OCI-LY1 (cell line): ENCODE data around the gene DCBLD2.

Experiments
- H2AFZ ChIP-seq: fragments of 200-600 bp; sonication (generic), shearing (Covaris generic); 2 replicates; pipeline ENCODE4 v1.6.0; 2014; ENCODE audit warnings: antibody characterized with exemption, mild to moderate bottlenecking, low read length
- H3F3A ChIP-seq: fragments of 200-600 bp; sonication (generic), shearing (Covaris generic); 2 replicates; pipeline ENCODE4 v1.6.0; 2014; ENCODE audit warnings: mild to moderate bottlenecking, antibody characterized with exemption, low read length, moderate library complexity; ENCODE audit not compliant: insufficient read depth
- H3K27ac ChIP-seq: fragments of 200-600 bp; sonication (generic); 2 replicates; pipeline ENCODE4 v1.5.1; 2014; ENCODE audit warnings: low read length, mixed run types, mild to moderate bottlenecking, low read depth; ENCODE audit not compliant: poor library complexity, severe bottlenecking
- H3K27me3 ChIP-seq: fragments of 200-600 bp; sonication (generic); 2 replicates; pipeline ENCODE4 v1.6.0; 2014; ENCODE audit warnings: antibody characterized with exemption, mild to moderate bottlenecking, low read length, moderate library complexity; ENCODE audit not compliant: insufficient read depth
- H3K36me3 ChIP-seq: fragments of 200-600 bp; sonication (generic); 2 replicates; pipeline ENCODE4 v1.6.1; 2014; ENCODE audit warnings: mild to moderate bottlenecking, antibody characterized with exemption, low read length, moderate library complexity, mixed read lengths; ENCODE audit not compliant: insufficient read depth
- H3K4me1 ChIP-seq: fragments of 200-600 bp; sonication (generic); 2 replicates; pipeline ENCODE4 v1.5.1; 2014; ENCODE audit warnings: mild to moderate bottlenecking, low read length, moderate library complexity; ENCODE audit not compliant: insufficient read depth, severe bottlenecking
- H3K4me2 ChIP-seq: fragments of 200-600 bp; sonication (generic), shearing (Covaris generic); 2 replicates; pipeline ENCODE4 v1.6.1; 2014; ENCODE audit warnings: low read length
- H3K4me3 ChIP-seq: fragments of 200-600 bp; sonication (generic); 2 replicates; pipeline ENCODE4 v1.5.1; 2014; ENCODE audit warnings: low read length, low read depth, mild to moderate bottlenecking, mixed read lengths; ENCODE audit not compliant: poor library complexity, severe bottlenecking
- H3K79me2 ChIP-seq: fragments of 200-600 bp; shearing (Covaris generic); 2 replicates; pipeline ENCODE4 v1.6.1; 2016; ENCODE audit warnings: mixed run types, low read length, mixed read lengths; ENCODE audit not compliant: insufficient read depth
- H3K9ac ChIP-seq: fragments of 200-600 bp; sonication (generic), shearing (Covaris generic); 2 replicates; pipeline ENCODE4 v1.6.1; 2014; ENCODE audit warnings: mild to moderate bottlenecking, low read length, mixed read lengths
- H3K9me2 ChIP-seq: fragments of 200-600 bp; sonication (generic), shearing (Covaris generic); 2 replicates; pipeline ENCODE4 v1.6.1; 2014; ENCODE audit warnings: low read depth, mild to moderate bottlenecking, low read length, mixed read lengths
- H3K9me3 ChIP-seq: fragments of 200-600 bp; shearing (Covaris generic); 2 replicates; pipeline ENCODE4 v1.6.1; 2014; ENCODE audit warnings: low read length, mixed read lengths
- H4K20me1 ChIP-seq: fragments of 200-600 bp; sonication (generic), shearing (Covaris generic); 2 replicates; pipeline ENCODE4 v1.6.0; 2016; ENCODE audit warnings: mild to moderate bottlenecking, low read length; ENCODE audit not compliant: insufficient read depth
- CTCF ChIP-seq: fragments of 200-600 bp; sonication (generic), shearing (Covaris generic); IDR thresholded peaks from 2 replicates; pipeline ENCODE4 v1.5.1; 2017; ENCODE audit warnings: mild to moderate bottlenecking, antibody characterized with exemption, low read length, moderate library complexity, mixed read lengths
- EZH2 ChIP-seq: fragments of 200-600 bp; sonication (generic), shearing (Covaris generic); IDR thresholded peaks from 2 replicates; pipeline ENCODE4 v1.8.0; 2017; ENCODE audit warnings: borderline replicate concordance, mixed run types, mild to moderate bottlenecking, antibody characterized with exemption, low read length, moderate library complexity, mixed read lengths

Gene DCBLD2

GRCh38 chr3:98817547-98818041, 83.9 kb downstream of the DCBLD2 start:
- H3K9me2 ChIP-seq, result no peaks in the 10 kb centered on the region
- H2AFZ ChIP-seq, result no peak overlapping the region
- no peak overlapping the region for H3K9ac ChIP-seq
- H3K36me3 ChIP-seq, result no peaks in the 10 kb centered on the region
- no peaks in the 10 kb centered on the region for H3K27me3 ChIP-seq
- no peak overlapping the region for H3K4me3 ChIP-seq
- H3K79me2 ChIP-seq, result no peaks in the 10 kb centered on the region
- no peaks in the 10 kb centered on the region for H4K20me1 ChIP-seq
- no peak overlapping the region for H3K4me2 ChIP-seq
- H3K4me1 ChIP-seq, result no peaks in the 10 kb centered on the region
- TF ChIP-seq CTCF (peak; percentile 69), EZH2 (no peak)
- H3K9me3 ChIP-seq, result no peaks in the 10 kb centered on the region
- H3F3A ChIP-seq, result no peaks in the 10 kb centered on the region
- no peak overlapping the region for H3K27ac ChIP-seq

GRCh38 chr3:98814817-98815420, 86.6 kb downstream of the DCBLD2 start:
- Histone ChIP-seq H3K27me3 (no peaks in the 10 kb centered on the region), H3K79me2 (no peaks in the 10 kb centered on the region), H4K20me1 (no peaks in the 10 kb centered on the region), H2AFZ (no peak overlapping the region), H3K9ac (no peak overlapping the region), H3K4me2 (no peak overlapping the region), H3K9me2 (no peaks in the 10 kb centered on the region), H3K36me3 (no peaks in the 10 kb centered on the region), H3K9me3 (no peaks in the 10 kb centered on the region), H3K4me3 (no peak overlapping the region), H3K4me1 (no peaks in the 10 kb centered on the region), H3K27ac (no peak overlapping the region), H3F3A (no peaks in the 10 kb centered on the region)
- TF ChIP-seq EZH2, result no peak
- TF ChIP-seq CTCF, result no peak

- H3K9me2 ChIP-seq, result no peaks in the 10 kb centered on the region
These were observed 88.6 kb downstream of the DCBLD2 start for GRCh38 chr3:98812851-98813374.

More at GRCh38 chr3:98812851-98813374, 88.6 kb downstream of the DCBLD2 start:
- H2AFZ ChIP-seq, result no peak overlapping the region
- H3K27me3 ChIP-seq, result no peaks in the 10 kb centered on the region
- H4K20me1 ChIP-seq, result no peaks in the 10 kb centered on the region
- H3K36me3 ChIP-seq, result no peaks in the 10 kb centered on the region
- H3K4me1 ChIP-seq, result no peaks in the 10 kb centered on the region
- H3K79me2 ChIP-seq, result no peaks in the 10 kb centered on the region
- no peaks in the 10 kb centered on the region for H3F3A ChIP-seq
- H3K27ac ChIP-seq, result no peak overlapping the region
- no peak overlapping the region for H3K9ac ChIP-seq
- H3K9me3 ChIP-seq, result no peaks in the 10 kb centered on the region
- no peak overlapping the region for H3K4me2 ChIP-seq
- H3K4me3 ChIP-seq, result no peak overlapping the region
- TF ChIP-seq EZH2, result no peak
- TF ChIP-seq CTCF, result peak; percentile 51
